HG03378 (cell line): Measurements from ENCODE around the gene LAIR2.
A peak's percentile ranks its signal among the peaks of the same experiment; 100 is the strongest.
"Not testable (repeated sequence)": the region's sequence is repeated elsewhere in the genome, so short reads cannot be mapped to it uniquely, and the experiment has no call there.

Source experiments
- ATAC-seq: cut with Tn5 transposase; IDR thresholded peaks from one replicate; pipeline ENCODE4 v1.9.1; 2021; ENCODE audit warnings: mild to moderate bottlenecking, moderate library complexity; ENCODE audit not compliant: unreplicated experiment

LAIR2 gene

GRCh38 chr19:54464044-54464629 is 38.5 kb upstream of the LAIR2 start:
- peak; percentile 52 for ATAC-seq

DNA sequence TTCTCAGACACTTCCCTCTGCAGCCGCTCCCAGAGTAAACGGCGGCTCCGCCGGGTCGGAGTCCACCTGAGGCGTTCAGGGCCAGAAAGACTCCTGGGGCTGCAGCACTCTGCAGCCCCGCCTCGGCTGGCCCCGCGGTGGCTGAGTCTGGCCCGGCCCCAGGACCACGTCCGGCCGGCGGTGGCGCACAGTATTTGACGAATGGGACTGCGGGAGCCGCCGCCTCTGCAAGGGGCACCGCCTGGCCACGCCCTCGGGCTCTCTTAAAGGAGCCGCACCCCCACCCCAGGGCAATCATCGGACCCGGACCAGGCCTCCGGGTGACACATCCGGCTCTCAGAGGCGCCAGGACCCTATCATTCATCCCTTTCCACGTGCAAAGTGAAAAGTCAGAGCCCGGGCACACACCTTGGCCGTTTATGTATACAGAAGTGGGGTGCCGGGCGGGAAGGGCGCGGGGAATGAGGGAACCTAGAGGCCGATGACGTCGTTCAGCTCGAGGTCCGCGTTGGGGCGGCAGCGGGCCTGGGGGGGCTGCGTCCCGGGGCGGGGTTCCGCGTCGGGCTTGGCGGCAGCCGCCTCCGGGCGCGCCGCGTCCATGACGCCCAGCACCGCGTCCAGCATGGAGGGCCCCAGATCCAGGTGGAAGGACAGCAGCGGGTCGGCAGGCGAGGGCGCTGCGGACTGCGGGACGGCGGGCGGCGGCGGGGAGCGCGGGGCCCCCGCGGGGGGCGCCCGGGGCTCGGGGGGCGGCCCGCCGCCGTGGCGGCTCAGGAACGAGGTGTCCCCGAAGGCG is 37.8 kb upstream of the LAIR2 start:
- ATAC-seq = peak; percentile 24

GRCh38 chr19:54465426-54466109 is 37.1 kb upstream of the LAIR2 start:
- ATAC-seq = no peak

DNA sequence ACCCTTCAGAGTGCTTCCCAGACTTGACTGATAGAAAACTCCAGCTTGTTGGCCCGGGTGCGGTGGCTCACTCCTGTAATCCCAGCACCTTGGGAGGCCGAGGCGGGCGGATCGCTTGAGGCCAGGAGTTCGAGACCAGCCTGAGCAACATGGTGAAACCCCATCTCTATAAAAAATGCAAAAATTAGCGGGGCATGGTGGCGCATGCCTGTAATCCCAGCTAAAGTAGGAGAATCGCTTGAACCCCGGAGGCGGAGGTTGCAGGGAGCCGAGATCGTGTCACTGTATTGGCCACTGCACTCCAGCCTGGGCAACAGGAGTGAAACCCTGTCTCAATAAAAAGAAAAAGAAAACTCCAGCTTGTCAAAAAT is 36.5 kb upstream of the LAIR2 start:
- ATAC-seq = not testable (repeated sequence)

- no peak for ATAC-seq
Measured at GRCh38 chr19:54469496-54469934, 33.1 kb upstream of the LAIR2 start.

- no peak for ATAC-seq
Measured at GRCh38 chr19:54470276-54470887, 32.2 kb upstream of the LAIR2 start.

DNA sequence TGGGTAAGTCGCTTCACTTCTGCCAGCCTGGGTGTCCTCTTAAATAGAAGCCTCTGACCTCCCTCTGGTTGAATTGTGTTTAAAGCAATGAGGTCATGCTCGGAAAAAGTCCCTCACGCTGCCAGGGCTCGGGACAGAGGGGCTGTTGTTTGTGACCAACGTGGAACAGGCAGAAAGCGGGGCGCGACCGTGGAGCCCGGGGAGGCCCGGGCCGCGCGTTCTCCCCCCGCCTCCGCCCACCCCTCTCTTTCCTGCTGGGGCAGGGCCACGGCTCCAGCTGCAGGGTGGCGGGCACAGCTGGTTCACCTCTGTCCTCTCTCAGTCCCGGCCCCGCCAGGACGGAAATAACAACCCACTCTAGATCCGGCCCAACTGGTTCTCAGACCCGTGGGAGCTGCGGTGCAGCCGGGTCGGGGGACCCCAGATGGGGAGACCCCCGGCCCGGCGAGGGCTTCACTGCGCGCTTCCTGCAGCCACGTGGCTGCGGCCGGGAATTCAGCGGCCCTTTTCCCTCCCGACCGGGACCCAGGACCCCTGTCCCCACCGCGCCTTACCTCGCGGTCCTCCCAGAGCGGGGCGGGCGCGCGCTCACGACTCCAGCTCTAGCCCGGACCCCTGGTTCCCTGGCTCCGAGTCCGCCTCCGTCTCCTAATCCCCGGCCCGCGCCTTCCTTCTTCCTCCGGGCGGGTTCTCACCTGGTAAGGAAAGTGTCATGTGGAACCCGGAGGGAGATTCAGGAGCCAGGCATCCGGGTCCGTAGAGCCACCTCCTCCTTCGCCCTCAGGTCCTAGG is 31.4 kb upstream of the LAIR2 start:
- no peak for ATAC-seq

GRCh38 chr19:54473071-54473891 is 29.4 kb upstream of the LAIR2 start, which contains the start of gene CDC42EP5:
CDC42EP5 (minus strand) TSS chr19:54473296; CDS start chr19:54465547, 7,749 bp downstream.
- no peak for ATAC-seq

DNA sequence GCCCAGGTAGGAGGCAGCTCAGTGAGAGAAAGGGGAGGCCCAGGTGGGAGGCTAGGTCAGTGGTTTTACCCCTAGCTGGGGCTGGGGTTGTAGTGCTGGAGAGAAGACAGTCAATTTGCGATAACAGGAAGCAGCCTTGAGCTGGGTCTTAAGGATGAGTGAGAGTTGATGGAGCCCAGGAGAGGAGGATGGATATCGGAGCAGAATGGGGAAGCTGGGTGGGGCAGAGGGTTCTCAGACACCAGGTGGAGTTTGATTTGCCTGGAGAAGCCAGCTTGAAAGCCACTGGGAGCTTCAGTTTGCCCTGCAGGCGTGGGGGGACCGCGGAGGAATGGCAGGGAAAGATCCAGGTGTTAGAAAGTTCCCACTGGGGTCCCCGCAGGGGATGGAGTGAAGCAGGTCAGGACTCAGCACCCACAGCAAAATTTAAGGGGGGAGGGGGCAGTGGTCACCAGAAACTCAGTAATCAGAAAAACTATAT is 28.7 kb upstream of the LAIR2 start:
- ATAC-seq = no peak

DNA sequence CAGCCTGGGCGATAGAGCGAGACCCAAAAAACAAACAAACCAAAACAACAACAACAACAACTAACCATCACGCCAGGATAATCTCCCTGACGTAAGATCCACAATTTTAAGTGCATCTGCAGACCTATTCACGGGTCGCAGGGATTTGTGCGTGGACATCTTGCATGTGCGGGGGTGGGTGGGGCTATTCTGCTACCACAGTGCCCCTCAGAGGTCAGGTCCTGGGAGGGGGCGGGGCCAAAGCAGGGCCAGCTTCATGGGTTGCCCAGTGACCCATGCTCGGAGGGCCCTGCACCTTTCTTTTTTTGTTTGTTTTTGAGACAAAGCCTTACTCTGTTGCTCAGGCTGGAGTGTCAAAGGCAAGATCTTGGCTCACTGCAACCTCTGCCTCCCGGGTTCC is 26.9 kb upstream of the LAIR2 start:
- ATAC-seq = no peak

GRCh38 chr19:54477650-54478049 is 25.0 kb upstream of the LAIR2 start:
- ATAC-seq = no peak

DNA sequence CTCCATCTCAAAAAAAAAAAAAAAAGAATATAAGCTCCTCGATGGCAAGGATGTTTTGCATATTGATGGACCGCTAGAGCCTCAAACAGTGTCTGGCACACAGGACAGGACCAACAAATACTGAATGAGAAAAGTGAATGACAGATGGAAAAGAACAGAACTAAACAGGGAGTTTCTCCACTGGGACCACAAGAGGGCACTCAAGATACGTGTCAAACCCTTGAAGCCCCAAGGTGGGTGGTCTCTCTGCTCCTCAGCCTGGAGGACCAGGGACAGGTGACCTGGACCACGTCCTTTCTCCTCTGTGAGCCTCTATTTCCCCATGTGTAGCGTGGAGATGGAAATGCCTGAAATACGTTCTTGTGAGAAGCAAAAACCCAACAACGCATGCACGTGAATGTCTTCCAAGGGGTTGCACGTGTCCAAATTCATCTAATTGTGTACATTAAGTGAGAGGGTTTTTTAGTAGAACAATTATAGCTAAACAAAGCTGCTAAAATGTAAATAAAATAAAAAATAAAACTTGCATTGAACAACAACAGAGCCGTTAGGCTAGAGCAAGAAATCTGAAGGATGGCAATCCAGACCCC is 23.9 kb upstream of the LAIR2 start:
- ATAC-seq = no peak

DNA sequence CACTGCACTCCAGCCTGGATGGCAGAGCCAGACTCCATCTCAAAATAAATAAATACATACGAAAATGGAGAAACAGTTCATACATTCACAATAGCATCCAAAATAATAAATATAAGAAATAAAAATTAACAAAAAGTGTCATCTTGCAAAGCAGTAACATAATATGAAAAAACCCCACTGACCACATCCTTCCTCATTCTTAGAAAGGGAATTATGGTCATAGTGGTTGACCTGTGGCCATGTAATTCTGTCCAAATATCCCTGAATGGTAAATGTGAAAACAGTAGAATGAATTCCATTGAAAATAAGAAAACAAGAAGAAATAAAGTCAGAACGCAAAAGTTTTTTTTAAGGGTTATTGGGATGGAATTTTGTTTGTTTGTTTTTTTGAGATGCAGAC is 22.6 kb upstream of the LAIR2 start:
- no peak for ATAC-seq

- ATAC-seq = no peak
Measured at GRCh38 chr19:54481326-54481930, 21.2 kb upstream of the LAIR2 start.

DNA sequence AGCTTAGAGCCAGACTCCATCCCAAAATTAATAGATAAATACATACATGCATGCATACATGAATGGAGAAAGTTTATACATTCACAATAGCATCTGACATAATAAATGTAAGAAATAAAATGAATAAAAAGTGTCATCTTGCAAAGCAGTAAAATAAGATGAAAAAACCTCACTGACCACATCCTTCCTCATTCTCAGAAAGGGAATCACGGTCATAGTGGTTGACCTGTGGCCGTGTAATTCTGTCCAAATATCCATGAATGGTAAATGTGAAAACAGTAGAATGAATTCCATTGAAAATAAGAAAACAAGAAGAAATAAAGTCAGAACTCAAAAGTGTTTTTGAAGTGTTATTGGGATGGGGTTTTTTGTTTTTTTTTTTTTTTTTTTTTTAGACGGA is 19.7 kb upstream of the LAIR2 start:
- ATAC-seq = no peak

DNA sequence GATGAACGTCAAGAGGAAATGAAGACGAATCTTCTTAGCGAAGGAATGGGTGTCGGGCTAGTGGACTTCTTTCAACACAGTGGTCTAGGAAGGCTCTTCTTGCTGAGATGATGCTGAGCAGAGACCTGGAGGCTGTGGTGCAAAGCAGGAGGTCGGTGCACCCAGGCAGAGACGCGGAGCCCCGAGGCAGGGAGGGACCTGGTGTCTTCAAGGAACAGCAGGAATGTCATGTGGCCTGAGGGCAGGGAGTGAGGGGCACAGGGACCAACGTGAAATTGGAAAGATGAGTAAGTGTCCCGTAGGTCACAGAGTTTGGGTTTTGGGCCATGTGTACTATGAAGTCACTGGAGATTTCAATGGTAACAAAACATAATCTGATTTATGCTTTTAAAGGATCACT is 18.2 kb upstream of the LAIR2 start:
- no peak for ATAC-seq

- ATAC-seq = no peak
Measured at GRCh38 chr19:54485851-54486250, 16.8 kb upstream of the LAIR2 start.

DNA sequence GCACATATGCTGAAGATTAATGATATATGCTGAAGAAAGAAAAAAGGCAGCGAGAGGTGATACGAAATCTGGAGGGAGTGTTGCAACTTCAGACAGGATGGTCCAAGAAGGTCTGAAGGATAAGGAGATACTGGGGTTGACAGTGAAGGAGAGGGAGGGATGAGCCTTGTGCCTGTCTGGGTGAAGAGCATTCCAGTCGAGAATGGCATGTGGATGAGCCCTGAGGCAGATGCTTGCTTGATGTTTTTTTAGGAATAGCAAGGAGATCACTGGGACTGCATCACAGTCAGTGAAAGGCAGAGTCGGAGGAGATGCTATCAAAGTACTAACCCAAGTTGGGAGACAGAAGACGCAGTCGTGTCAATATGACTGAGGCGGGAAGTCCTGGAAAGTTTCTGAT is 13.3 kb upstream of the LAIR2 start:
- no peak for ATAC-seq

GRCh38 chr19:54489766-54490165 is 12.9 kb upstream of the LAIR2 start:
- no peak for ATAC-seq
